DOHH2 (cell line): ENCODE results near the gene CRYBA4.

ENCODE experiments used
- CTCF ChIP-seq: fragments of 200-600 bp; sonication (generic); IDR thresholded peaks from one replicate; pipeline ENCODE4 v1.5.1; 2014; ENCODE audit warnings: antibody characterized with exemption, mild to moderate bottlenecking, low read depth, low read length; ENCODE audit not compliant: poor library complexity, severe bottlenecking
- EZH2phosphoT487 ChIP-seq: fragments of 200-600 bp; sonication (generic); IDR thresholded peaks from 2 replicates; pipeline ENCODE4 v1.6.1; 2017; ENCODE audit warnings: borderline replicate concordance, mild to moderate bottlenecking, antibody characterized with exemption, low read length, moderate library complexity, mixed read lengths

GRCh38 chr22:26674211-26675190 lies 52.7 kb downstream of the CRYBA4 start:
- peak; percentile 38 for TF ChIP-seq CTCF
- no peak for TF ChIP-seq EZH2phosphoT487
